Panc1 (cell line): ENCODE measurements around the gene MYO18B. TPM values are rescaled to one million over a fixed set of nuclear protein-coding genes. Genes with fewer than 3 reads are reported as not detected.

Source experiments
- ATAC-seq: fragments of 200-7000 bp; cut with Tn5 transposase; 2 replicates; pipeline ENCODE4 v1.9.1; 2020; ENCODE audit warnings: mild to moderate bottlenecking, moderate library complexity
- BruUV-seq: library from RNA; stranded (reverse); fragments of 400-500 nt; replicated peaks from 2 replicates; lab custom pipeline; 2021; lab: Mats Ljungman, UMichigan
- CTCF ChIA-PET: fragments of 300-600 bp; sonication (Branson Sonifier 250); formaldehyde crosslinking; loops from one replicate; lab custom pipeline; 2022; ENCODE audit warnings: antibody characterized with exemption; lab: Charles Lee
- POLR2A ChIA-PET: fragments of 300-600 bp; sonication (Branson Sonifier 250); formaldehyde crosslinking; loops from one replicate; lab custom pipeline; 2022; ENCODE audit warnings: antibody characterized with exemption; lab: Charles Lee
- DNase-seq: peaks from one replicate; pipeline ENCODE4 v3.0.0-alpha.2; 2010; ENCODE audit warnings: low read depth, low spot score
- H3K27ac ChIP-seq: 2 replicates; pipeline ENCODE4 v1.5.1; 2011; ENCODE audit warnings: mild to moderate bottlenecking, low read length, inconsistent platforms
- H3K27me3 ChIP-seq: fragments of 200-500 bp; sonication (Bioruptor generic); 2 replicates; pipeline ENCODE4 v1.6.0; 2014; ENCODE audit warnings: low read length, inconsistent platforms; ENCODE audit not compliant: control insufficient read depth, insufficient read depth
- H3K36me3 ChIP-seq: fragments of 200-500 bp; sonication (Bioruptor generic); 2 replicates; pipeline ENCODE4 v1.5.1; 2014; ENCODE audit warnings: inconsistent platforms, mild to moderate bottlenecking, low read length, moderate library complexity; ENCODE audit not compliant: control insufficient read depth, insufficient read depth
- H3K4me1 ChIP-seq: 2 replicates; pipeline ENCODE4 v1.5.1; 2011; ENCODE audit warnings: inconsistent platforms, mild to moderate bottlenecking, low read length, moderate library complexity; ENCODE audit not compliant: control insufficient read depth, insufficient read depth
- H3K4me3 ChIP-seq, 2 experiments: 2 replicates each; pipeline ENCODE4 v1.5.1; 2011 to 2012; ENCODE audit warnings: low read depth in 2 of 2, low read length in 2 of 2, mild to moderate bottlenecking in 2 of 2, inconsistent platforms in 1 of 2, moderate library complexity in 1 of 2
- H3K9me3 ChIP-seq: fragments of 200-500 bp; sonication (Bioruptor generic); 2 replicates; pipeline ENCODE4 v1.5.1; 2014; ENCODE audit warnings: low read depth, mild to moderate bottlenecking, inconsistent platforms, low read length, moderate library complexity; ENCODE audit not compliant: control insufficient read depth, insufficient read depth
- CTCF ChIP-seq: fragments of 450-650 bp; IDR thresholded peaks from 2 replicates; pipeline ENCODE4 v1.5.1; 2017; ENCODE audit warnings: mild to moderate bottlenecking
- POLR2AphosphoS5 ChIP-seq: IDR thresholded peaks from 2 replicates; pipeline ENCODE4 v1.6.1; 2012; ENCODE audit warnings: mild to moderate bottlenecking, low read depth, low read length, moderate library complexity
- REST ChIP-seq, 2 experiments: IDR thresholded peaks; 2 replicates each; pipeline ENCODE4 v1.6.1; 2011 to 2012; ENCODE audit warnings: low read depth in 2 of 2, control low read depth in 1 of 2, low read length in 1 of 2, mild to moderate bottlenecking in 1 of 2, moderate library complexity in 1 of 2; ENCODE audit not compliant: insufficient read depth in 1 of 2
- SIN3A ChIP-seq: IDR thresholded peaks from 2 replicates; pipeline ENCODE4 v1.6.1; 2012; ENCODE audit warnings: low read depth, mild to moderate bottlenecking, low read length, moderate library complexity, borderline replicate concordance; ENCODE audit not compliant: insufficient read depth
- TCF7L2 ChIP-seq: IDR thresholded peaks from 2 replicates; pipeline ENCODE4 v1.6.1; 2011; ENCODE audit warnings: mild to moderate bottlenecking, low read depth, low read length, inconsistent platforms
- in situ Hi-C: cut with HindIII; loops from 2 replicates; pipeline ENCODE4 v1.10.0; 2016; ENCODE audit warnings: low sequenced_read_pairs, low pct_unique_long_range_greater_than_20kb
- intact Hi-C: fragments of 100-400 bp; cut with micrococcal nuclease; formaldehyde crosslinking; loops from one replicate; pipeline ENCODE4 v1.10.0; 2022; ENCODE audit not compliant: unreplicated experiment
- total RNA-seq: library from RNA; stranded (reverse); gene quantifications from one replicate; pipeline ENCODE4 v1.2.1, GENCODE V29; 2021; ENCODE audit not compliant: unreplicated experiment

The MYO18B gene
- total RNA-seq, 1 experiment from 2014 or later = not detected

GRCh38 chr22:25942856-25943411 lies 200.9 kb downstream of the MYO18B start:
- CTCF ChIA-PET = no interaction called here
- Histone ChIP-seq H3K27me3 (peaks cover 2% of the 10 kb centered on the region), H3K4me3 (no peak overlapping the region), H3K36me3 (no peaks in the 10 kb centered on the region), H3K27ac (no peak overlapping the region), H3K4me1 (no peaks in the 10 kb centered on the region), H3K9me3 (no peaks in the 10 kb centered on the region)
- no peak for DNase-seq
- TF ChIP-seq REST (IDR thresholded peaks at IDR 0.05; ENCODE audit: insufficient read depth in 1 of 2, low read depth in 2 of 2, low read length in 1 of 2) (no peak), POLR2AphosphoS5 (no peak), CTCF (no peak), TCF7L2 (no peak), SIN3A (no peak)
- BruUV-seq = no TSS peak
- in situ Hi-C loops (no loop called here), intact Hi-C loops (no loop called here)
- no peak for ATAC-seq
- POLR2A ChIA-PET = no interaction called here

- no peaks in the 10 kb centered on the region for H3K9me3 ChIP-seq
- BruUV-seq = no TSS peak
- DNase-seq (no peak), ATAC-seq (no peak)
- no peak overlapping the region for H3K4me3 ChIP-seq
- no peaks in the 10 kb centered on the region for H3K4me1 ChIP-seq
- POLR2A ChIA-PET = interaction anchor here (0.6 kb wide), 1 partner anchor 22 kb away, joined by 5 read pairs; no protein-coding TSS in a partner anchor
- H3K27ac ChIP-seq = no peak overlapping the region
- no peak for TF ChIP-seq CTCF
- no peak for TF ChIP-seq REST (IDR thresholded peaks at IDR 0.05; ENCODE audit: insufficient read depth in 1 of 2, low read depth in 2 of 2, low read length in 1 of 2)
- intact Hi-C loops = no loop called here
- no peaks in the 10 kb centered on the region for H3K36me3 ChIP-seq
- CTCF ChIA-PET = no interaction called here
- H3K27me3 ChIP-seq = no peaks in the 10 kb centered on the region
- in situ Hi-C loops = no loop called here
Measured at GRCh38 chr22:25950111-25950510, 208.1 kb downstream of the MYO18B start.
